Bronchial epithelial cell (primary cell): ENCODE results near the gene FRS2. TPM values are rescaled to one million over a fixed set of nuclear protein-coding genes. Genes with fewer than 3 reads are reported as not detected.
"Not testable (repeated sequence)": the region's sequence is repeated elsewhere in the genome, so short reads cannot be mapped to it uniquely, and the experiment has no call there.

Experiments used
- DNase-seq: peaks from one replicate; pipeline ENCODE4 v3.0.0-alpha.2; 2010; ENCODE audit warnings: low read depth
- FAIRE-seq: peaks from 2 replicates; lab custom pipeline; 2011; peaks lifted over from hg19 to GRCh38; lab: Jason Lieb, UNC
- H3K27me3 ChIP-seq: 2 replicates; pipeline ENCODE4 v1.5.1; 2011; ENCODE audit warnings: low read length; ENCODE audit not compliant: control insufficient read depth, insufficient read depth
- H3K36me3 ChIP-seq: 2 replicates; pipeline ENCODE4 v1.5.1; 2011; ENCODE audit warnings: low read length; ENCODE audit not compliant: control insufficient read depth, insufficient read depth
- H3K4me3 ChIP-seq: 2 replicates; pipeline ENCODE4 v1.5.1; 2011; ENCODE audit warnings: mild to moderate bottlenecking, low read depth, low read length, control low read depth
- total RNA-seq: library from RNA; depleted of rRNA; stranded (reverse); fragments of >200 nt; gene quantifications from 2 replicates; pipeline ENCODE4 v1.2.1, GENCODE V29; 2014
- TF ChIP-seq, protein P1 (sequence below): IDR thresholded peaks from 2 replicates; pipeline ENCODE4 v1.5.1; 2011; ENCODE audit warnings: mild to moderate bottlenecking, moderate library complexity, low read length, control low read depth, inconsistent platforms; ENCODE audit not compliant: insufficient read depth, severe bottlenecking

Gene FRS2
- total RNA-seq, 1 donor from 2014 or later, result 27.1 TPM

- Histone ChIP-seq H3K36me3 (no peaks in the 10 kb centered on the region), H3K27me3 (no peaks in the 10 kb centered on the region), H3K4me3 (no peak overlapping the region)
- DNase-seq (no peak), FAIRE-seq (no peak)
- TF ChIP-seq, protein P1, sequence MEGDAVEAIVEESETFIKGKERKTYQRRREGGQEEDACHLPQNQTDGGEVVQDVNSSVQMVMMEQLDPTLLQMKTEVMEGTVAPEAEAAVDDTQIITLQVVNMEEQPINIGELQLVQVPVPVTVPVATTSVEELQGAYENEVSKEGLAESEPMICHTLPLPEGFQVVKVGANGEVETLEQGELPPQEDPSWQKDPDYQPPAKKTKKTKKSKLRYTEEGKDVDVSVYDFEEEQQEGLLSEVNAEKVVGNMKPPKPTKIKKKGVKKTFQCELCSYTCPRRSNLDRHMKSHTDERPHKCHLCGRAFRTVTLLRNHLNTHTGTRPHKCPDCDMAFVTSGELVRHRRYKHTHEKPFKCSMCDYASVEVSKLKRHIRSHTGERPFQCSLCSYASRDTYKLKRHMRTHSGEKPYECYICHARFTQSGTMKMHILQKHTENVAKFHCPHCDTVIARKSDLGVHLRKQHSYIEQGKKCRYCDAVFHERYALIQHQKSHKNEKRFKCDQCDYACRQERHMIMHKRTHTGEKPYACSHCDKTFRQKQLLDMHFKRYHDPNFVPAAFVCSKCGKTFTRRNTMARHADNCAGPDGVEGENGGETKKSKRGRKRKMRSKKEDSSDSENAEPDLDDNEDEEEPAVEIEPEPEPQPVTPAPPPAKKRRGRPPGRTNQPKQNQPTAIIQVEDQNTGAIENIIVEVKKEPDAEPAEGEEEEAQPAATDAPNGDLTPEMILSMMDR, result no peak
Measured at GRCh38 chr12:69447892-69448291, 22.3 kb upstream of the FRS2 start.

DNA sequence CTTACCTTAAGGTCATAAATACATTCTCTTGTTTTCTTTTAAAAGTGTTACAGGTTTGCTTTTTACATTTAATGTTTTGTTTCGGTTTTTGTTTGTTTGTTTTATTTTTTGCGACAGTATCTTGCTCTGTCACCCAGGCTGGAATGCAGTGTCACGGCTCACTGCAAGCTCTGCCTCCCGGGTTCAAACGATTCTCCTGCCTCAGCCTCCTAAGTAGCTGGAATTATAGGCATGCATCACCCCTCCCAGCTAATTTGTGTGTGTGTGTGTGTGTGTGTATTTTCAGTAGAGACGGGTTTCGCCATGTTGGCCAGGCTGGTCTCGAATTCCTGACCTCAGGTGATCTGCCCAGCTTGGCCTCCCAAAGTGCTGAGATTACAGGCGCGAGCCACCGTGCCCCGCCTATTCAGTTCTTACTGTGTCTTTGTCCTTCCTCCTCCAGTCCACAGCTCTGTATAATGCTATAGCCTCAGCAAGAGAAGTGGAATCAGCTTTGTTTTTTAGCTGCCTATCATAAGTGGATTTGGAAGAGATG is 17.5 kb upstream of the FRS2 start:
- FAIRE-seq, H3K36me3 ChIP-seq, DNase-seq, H3K27me3 ChIP-seq, H3K4me3 ChIP-seq: not testable (repeated sequence)

DNA sequence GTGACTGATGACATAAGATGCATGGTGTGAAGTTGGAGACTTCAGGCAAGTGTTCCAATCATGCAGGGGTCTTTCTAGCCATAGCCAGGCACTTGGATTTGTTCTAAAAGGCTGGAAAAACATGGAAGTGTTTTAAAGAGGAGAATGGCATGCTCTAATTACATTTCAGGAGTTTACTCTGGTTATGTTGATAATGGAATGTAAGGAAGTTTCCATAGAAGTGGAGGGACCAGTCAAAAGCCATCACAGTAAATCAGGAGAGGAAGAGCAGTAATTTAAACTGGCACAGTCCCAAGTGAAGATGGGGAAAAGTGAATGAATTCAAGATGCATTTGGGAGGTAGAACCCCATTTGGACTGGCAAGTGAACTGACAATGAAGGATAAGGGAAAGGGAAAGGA is 13.9 kb upstream of the FRS2 start:
- H3K27me3 ChIP-seq, result no peaks in the 10 kb centered on the region
- no peak overlapping the region for H3K4me3 ChIP-seq
- TF ChIP-seq, protein P1, result no peak
- FAIRE-seq (no peak), DNase-seq (no peak)
- no peaks in the 10 kb centered on the region for H3K36me3 ChIP-seq

- FAIRE-seq, result no peak
- TF ChIP-seq, protein P1, result no peak
Measured at GRCh38 chr12:69457433-69457832, 12.8 kb upstream of the FRS2 start.

GRCh38 chr12:69459477-69459876 is 10.7 kb upstream of the FRS2 start:
- TF ChIP-seq, protein P1, result no peak
- Histone ChIP-seq H3K27me3 (no peaks in the 10 kb centered on the region), H3K36me3 (no peaks in the 10 kb centered on the region), H3K4me3 (no peak overlapping the region)
- FAIRE-seq, result no peak
- DNase-seq, result no peak

More at GRCh38 chr12:69457433-69457832, 12.8 kb upstream of the FRS2 start:
- DNase-seq, result no peak
- Histone ChIP-seq H3K27me3 (no peaks in the 10 kb centered on the region), H3K4me3 (no peak overlapping the region), H3K36me3 (no peaks in the 10 kb centered on the region)

- TF ChIP-seq, protein P1, result no peak
- FAIRE-seq (no peak), DNase-seq (no peak)
- Histone ChIP-seq H3K27me3 (no peaks in the 10 kb centered on the region), H3K4me3 (no peak overlapping the region), H3K36me3 (no peaks in the 10 kb centered on the region)
Measured at GRCh38 chr12:69464428-69464827, 5.8 kb upstream of the FRS2 start.
